Large intestine (tissue), 3 donors: ENCODE data around the gene RAD50. TPM values are rescaled to one million over a fixed set of nuclear protein-coding genes. Genes with fewer than 3 reads are reported as not detected.
"Not testable (repeated sequence)": the region's sequence is repeated elsewhere in the genome, so short reads cannot be mapped to it uniquely, and the experiment has no call there.

Experiments
- DNase-seq, 2 donors: peaks; one replicate each; pipeline versions ENCODE4 v3.0.0 to v3.0.0-alpha.2; 2013
- H3K27ac ChIP-seq: one replicate; pipeline ENCODE4 v1.5.1; 2013; ENCODE audit warnings: low read length
- H3K27me3 ChIP-seq: 2 replicates; pipeline ENCODE4 v1.6.1; 2013; ENCODE audit warnings: low read length; ENCODE audit not compliant: control insufficient read depth, insufficient read depth
- H3K36me3 ChIP-seq: 2 replicates; pipeline ENCODE4 v1.6.1; 2013; ENCODE audit warnings: low read length; ENCODE audit not compliant: control insufficient read depth, insufficient read depth
- H3K4me1 ChIP-seq: one replicate; pipeline ENCODE4 v1.6.1; 2013; ENCODE audit warnings: low read length; ENCODE audit not compliant: control insufficient read depth, insufficient read depth
- H3K4me3 ChIP-seq: one replicate; pipeline ENCODE4 v1.5.1; 2013; ENCODE audit warnings: low read length
- H3K9me3 ChIP-seq: one replicate; pipeline ENCODE4 v1.6.1; 2013; ENCODE audit warnings: mild to moderate bottlenecking, low read depth, low read length, moderate library complexity; ENCODE audit not compliant: control insufficient read depth
- WGBS: methylation state at CpG from one replicate; pipeline ENCODE4 v1.1.5; 2013; ENCODE audit warnings: low lambda C conversion rate; ENCODE audit not compliant: insufficient coverage; 5-methylcytosine and 5-hydroxymethylcytosine counted together
- polyA plus RNA-seq: library from polyadenylated mRNA; unstranded; fragments of 120-200 nt; gene quantifications from one replicate; pipeline ENCODE4 v1.2.1, GENCODE V29; 2013

The RAD50 gene
- polyA plus RNA-seq, 1 donor = 31.1 TPM

GRCh38 chr5:132528866-132529634 lies 27.7 kb upstream of the RAD50 start:
- Histone ChIP-seq H3K27ac (no peak overlapping the region), H3K4me3 (no peak overlapping the region), H3K27me3 (peaks cover 2% of the 10 kb centered on the region), H3K9me3 (no peaks in the 10 kb centered on the region), H3K36me3 (no peaks in the 10 kb centered on the region), H3K4me1 (peaks cover 5% of the 10 kb centered on the region)
- no peak for DNase-seq
- no CpG with 5 or more reads among the region's 6 CpGs for WGBS

- H3K4me3 ChIP-seq = no peak overlapping the region
- DNase-seq = no peak
- 100% methylated on average over 2 of the region's 4 CpGs for WGBS
- H3K27ac ChIP-seq = no peak overlapping the region
- no peaks in the 10 kb centered on the region for H3K36me3 ChIP-seq
- peaks cover 5% of the 10 kb centered on the region for H3K27me3 ChIP-seq
- H3K9me3 ChIP-seq = no peaks in the 10 kb centered on the region
- peaks cover 5% of the 10 kb centered on the region for H3K4me1 ChIP-seq
These were observed 25.8 kb upstream of the RAD50 start for GRCh38 chr5:132530946-132531345.

- Histone ChIP-seq H3K27me3 (peaks cover 2% of the 10 kb centered on the region), H3K9me3 (no peaks in the 10 kb centered on the region), H3K4me1 (no peaks in the 10 kb centered on the region), H3K27ac (no peak overlapping the region), H3K36me3 (no peaks in the 10 kb centered on the region), H3K4me3 (no peak overlapping the region)
- no peak for DNase-seq
- 76% methylated on average over 2 of the region's 4 CpGs for WGBS
These were observed 17.1 kb upstream of the RAD50 start for GRCh38 chr5:132539716-132540115.

- no peak overlapping the region for H3K4me3 ChIP-seq
- no CpG with 5 or more reads among the region's 5 CpGs for WGBS
These were observed 16.6 kb upstream of the RAD50 start for GRCh38 chr5:132540149-132540548.

GRCh38 chr5:132540764-132541163 lies 16.0 kb upstream of the RAD50 start:
- WGBS = no CpG with 5 or more reads among the region's 4 CpGs
- H3K4me3 ChIP-seq = no peak overlapping the region
- no peaks in the 10 kb centered on the region for H3K4me1 ChIP-seq
- H3K27ac ChIP-seq = no peak overlapping the region
- peaks cover 1% of the 10 kb centered on the region for H3K27me3 ChIP-seq
- H3K36me3 ChIP-seq = no peaks in the 10 kb centered on the region
- no peak for DNase-seq
- H3K9me3 ChIP-seq = no peaks in the 10 kb centered on the region

More at GRCh38 chr5:132540149-132540548, 16.6 kb upstream of the RAD50 start:
- Histone ChIP-seq H3K9me3 (no peaks in the 10 kb centered on the region), H3K27ac (no peak overlapping the region), H3K27me3 (peaks cover 2% of the 10 kb centered on the region), H3K4me1 (no peaks in the 10 kb centered on the region), H3K36me3 (no peaks in the 10 kb centered on the region)
- DNase-seq = no peak

- no peak for DNase-seq
- H3K9me3 ChIP-seq = no peaks in the 10 kb centered on the region
- no peaks in the 10 kb centered on the region for H3K4me1 ChIP-seq
- whole genome bisulfite sequencing = 72% methylated on average over 4 of the region's 7 CpGs
- no peaks in the 10 kb centered on the region for H3K27me3 ChIP-seq
- no peak within 1 kb of the TSS for H3K4me3 ChIP-seq
- H3K36me3 ChIP-seq = no peaks in the 10 kb centered on the region
- H3K27ac ChIP-seq = no peak within 1 kb of the TSS
These were observed 13.1 kb upstream of the RAD50 start, which contains the start of gene IL5 for GRCh38 chr5:132543472-132544201. IL5 (minus strand) TSS chr5:132543522; CDS start chr5:132543478, 44 bp downstream.

- no peak for DNase-seq
- H3K4me3 ChIP-seq = no peak overlapping the region
- no peaks in the 10 kb centered on the region for H3K36me3 ChIP-seq
- H3K27ac ChIP-seq = no peak overlapping the region
- WGBS = 79% methylated on average over 2 of the region's 2 CpGs
- H3K4me1 ChIP-seq = no peaks in the 10 kb centered on the region
- no peaks in the 10 kb centered on the region for H3K27me3 ChIP-seq
- H3K9me3 ChIP-seq = no peaks in the 10 kb centered on the region
These were observed 10.7 kb upstream of the RAD50 start for GRCh38 chr5:132546108-132546507.

GRCh38 chr5:132547269-132547668 lies 9.5 kb upstream of the RAD50 start:
- no peak for DNase-seq
- no peaks in the 10 kb centered on the region for H3K4me1 ChIP-seq
- H3K4me3 ChIP-seq = no peak overlapping the region
- H3K36me3 ChIP-seq = no peaks in the 10 kb centered on the region
- H3K27me3 ChIP-seq = no peaks in the 10 kb centered on the region
- no peaks in the 10 kb centered on the region for H3K9me3 ChIP-seq
- WGBS = no CpG with 5 or more reads among the region's 2 CpGs
- H3K27ac ChIP-seq = no peak overlapping the region

GRCh38 chr5:132548834-132549233 lies 7.9 kb upstream of the RAD50 start:
- H3K27ac ChIP-seq, DNase-seq, H3K36me3 ChIP-seq, H3K27me3 ChIP-seq, H3K4me1 ChIP-seq, H3K4me3 ChIP-seq, H3K9me3 ChIP-seq: not testable (repeated sequence)
- WGBS = 100% methylated on average over 1 of the region's 7 CpGs

GRCh38 chr5:132549576-132549975 lies 7.2 kb upstream of the RAD50 start:
- WGBS = 100% methylated on average over 1 of the region's 2 CpGs
- H3K36me3 ChIP-seq = no peaks in the 10 kb centered on the region
- no peak overlapping the region for H3K4me3 ChIP-seq
- no peak overlapping the region for H3K27ac ChIP-seq
- H3K4me1 ChIP-seq = no peaks in the 10 kb centered on the region
- H3K9me3 ChIP-seq = no peaks in the 10 kb centered on the region
- H3K27me3 ChIP-seq = no peaks in the 10 kb centered on the region
- DNase-seq = no peak
